Gastroesophageal sphincter (tissue), 4 donors: ENCODE data around the gene THRB. TPM values are rescaled to one million over a fixed set of nuclear protein-coding genes. Genes with fewer than 3 reads are reported as not detected.
A peak's percentile ranks its signal among the peaks of the same experiment; 100 is the strongest.

ENCODE experiments used
- ATAC-seq: fragments of 150-250 bp; one replicate; pipeline ENCODE4 v1.9.1; 2016; ENCODE audit warnings: mild to moderate bottlenecking, moderate library complexity
- H3K27ac ChIP-seq, 4 donors: fragments of 200-600 bp; sonication (generic) in 3 of 4; 1 replicate in 3 of 4; 2 replicates in 1 of 4; pipeline ENCODE4 v1.5.1; 2016 to 2019
- H3K27me3 ChIP-seq: fragments of 200-600 bp; sonication (generic); one replicate; pipeline ENCODE4 v1.5.1; 2019
- H3K36me3 ChIP-seq, 2 donors: fragments of 200-600 bp; sonication (generic); one replicate each; pipeline ENCODE4 v1.5.1; 2019; ENCODE audit warnings: control low read depth in 1 of 2
- H3K4me1 ChIP-seq, 3 donors: fragments of 200-600 bp; sonication (generic); 1 replicate in 2 of 3; 2 replicates in 1 of 3; pipeline ENCODE4 v1.5.1; 2016 to 2019; ENCODE audit warnings: control low read depth in 2 of 3
- H3K4me3 ChIP-seq, 2 donors: fragments of 200-600 bp; sonication (generic); one replicate each; pipeline ENCODE4 v1.5.1; 2019; ENCODE audit warnings: mild to moderate bottlenecking in 1 of 2, moderate library complexity in 1 of 2
- H3K9me3 ChIP-seq, 3 donors: fragments of 200-600 bp; sonication (generic); one replicate each; pipeline ENCODE4 v1.5.1; 2017 to 2019; ENCODE audit warnings: control low read depth in 2 of 3
- EP300 ChIP-seq: sonication (generic); formaldehyde crosslinking; IDR thresholded peaks from one replicate; pipeline ENCODE4 v1.6.1; 2017; ENCODE audit warnings: antibody characterized with exemption, mild to moderate bottlenecking
- POLR2A ChIP-seq, 2 donors: fragments of 450-650 bp; IDR thresholded peaks; one replicate each; pipeline ENCODE4 v1.6.1; 2017; ENCODE audit warnings: antibody characterized with exemption in 2 of 2, mild to moderate bottlenecking in 2 of 2, moderate library complexity in 1 of 2
- POLR2AphosphoS5 ChIP-seq: sonication (generic); formaldehyde crosslinking; IDR thresholded peaks from one replicate; pipeline ENCODE4 v1.6.1; 2017; ENCODE audit warnings: antibody characterized with exemption
- WGBS, 2 donors: methylation state at CpG; one replicate each; pipeline ENCODE4 v1.1.5; 2018; ENCODE audit warnings: low coverage in 1 of 2; 5-methylcytosine and 5-hydroxymethylcytosine counted together
- total RNA-seq, 4 donors: library from RNA; depleted of rRNA; stranded (reverse); fragments of >200 nt; gene quantifications; one replicate each; pipeline ENCODE4 v1.1.0, GENCODE V29; 2016
- TF ChIP-seq, protein P1 (sequence below), 4 experiments: fragments of 200-600 bp in 2 of 4; fragments of 450-650 bp in 2 of 4; sonication (generic) in 1 of 4; IDR thresholded peaks; one replicate each; pipeline ENCODE4 v1.5.1; 2017 to 2019; ENCODE audit warnings: antibody characterized with exemption in 4 of 4, mild to moderate bottlenecking in 2 of 4, moderate library complexity in 2 of 4

The THRB gene
- total RNA-seq, 4 donors from 2014 or later, result 42.5 to 61.9 (median 55.8) TPM

DNA sequence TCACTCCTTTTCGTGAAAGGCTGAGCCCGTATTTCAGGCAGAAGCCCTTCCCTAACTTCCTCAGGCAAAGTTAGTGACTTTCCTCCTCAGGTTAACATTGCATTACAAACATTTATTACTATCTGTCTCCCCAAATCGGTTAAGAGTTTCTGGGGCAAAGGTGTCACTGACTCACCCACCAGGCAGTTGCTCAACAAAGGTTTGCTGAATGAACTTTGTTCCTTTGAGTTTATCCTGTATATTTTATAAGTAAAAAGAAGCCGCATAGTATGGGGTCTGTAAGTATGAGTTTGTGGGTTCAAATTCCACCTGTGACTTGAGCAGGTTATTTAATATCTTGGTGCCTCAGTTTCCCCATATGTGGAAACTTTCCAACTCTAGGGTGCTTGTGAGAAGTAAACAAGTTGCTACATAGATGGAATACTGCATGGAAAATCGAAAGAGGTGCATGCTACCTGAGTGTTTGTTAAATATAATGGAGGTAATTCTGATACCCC lies 177.7 kb downstream of the THRB start:
- TF ChIP-seq EP300 (no peak), POLR2A (IDR thresholded peaks at IDR 0.05) (no peak), POLR2AphosphoS5 (no peak)
- TF ChIP-seq, protein P1, sequence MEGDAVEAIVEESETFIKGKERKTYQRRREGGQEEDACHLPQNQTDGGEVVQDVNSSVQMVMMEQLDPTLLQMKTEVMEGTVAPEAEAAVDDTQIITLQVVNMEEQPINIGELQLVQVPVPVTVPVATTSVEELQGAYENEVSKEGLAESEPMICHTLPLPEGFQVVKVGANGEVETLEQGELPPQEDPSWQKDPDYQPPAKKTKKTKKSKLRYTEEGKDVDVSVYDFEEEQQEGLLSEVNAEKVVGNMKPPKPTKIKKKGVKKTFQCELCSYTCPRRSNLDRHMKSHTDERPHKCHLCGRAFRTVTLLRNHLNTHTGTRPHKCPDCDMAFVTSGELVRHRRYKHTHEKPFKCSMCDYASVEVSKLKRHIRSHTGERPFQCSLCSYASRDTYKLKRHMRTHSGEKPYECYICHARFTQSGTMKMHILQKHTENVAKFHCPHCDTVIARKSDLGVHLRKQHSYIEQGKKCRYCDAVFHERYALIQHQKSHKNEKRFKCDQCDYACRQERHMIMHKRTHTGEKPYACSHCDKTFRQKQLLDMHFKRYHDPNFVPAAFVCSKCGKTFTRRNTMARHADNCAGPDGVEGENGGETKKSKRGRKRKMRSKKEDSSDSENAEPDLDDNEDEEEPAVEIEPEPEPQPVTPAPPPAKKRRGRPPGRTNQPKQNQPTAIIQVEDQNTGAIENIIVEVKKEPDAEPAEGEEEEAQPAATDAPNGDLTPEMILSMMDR (IDR thresholded peaks at IDR 0.05), result no peak

DNA sequence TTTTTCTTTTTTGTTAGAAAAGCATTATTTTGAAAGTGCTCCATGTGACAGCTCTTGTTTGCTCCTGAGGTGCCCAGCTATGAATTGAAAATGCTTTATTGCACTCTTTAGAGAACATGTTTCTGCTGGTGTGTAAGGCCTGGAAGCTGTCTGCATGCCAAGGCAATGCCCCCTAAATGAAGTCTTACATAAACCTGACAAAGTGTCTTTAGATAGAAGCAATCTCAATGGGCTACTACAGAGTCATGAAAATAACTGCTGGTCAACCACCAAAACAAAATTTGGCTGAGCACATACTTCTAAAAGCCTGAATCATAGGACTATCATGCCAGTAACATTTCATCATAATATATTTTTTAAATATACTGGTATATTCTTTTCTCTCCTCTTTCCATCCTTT lies 178.7 kb downstream of the THRB start:
- TF ChIP-seq, protein P1 (IDR thresholded peaks at IDR 0.05), result no peak
- TF ChIP-seq EP300 (no peak), POLR2A (IDR thresholded peaks at IDR 0.05) (no peak), POLR2AphosphoS5 (no peak)
- H3K36me3 ChIP-seq, result peaks cover 0 to 28% of the 10 kb centered on the region in 2 donors
- no peak overlapping the region for H3K27ac ChIP-seq
- peaks cover 0 to 22% (median 0%) of the 10 kb centered on the region in 3 donors for H3K4me1 ChIP-seq
- H3K4me3 ChIP-seq, result no peak overlapping the region
- no peaks in the 10 kb centered on the region for H3K9me3 ChIP-seq
- ATAC-seq, result peak; percentile 37
- H3K27me3 ChIP-seq, result no peaks in the 10 kb centered on the region

More for the DNA sequence above, 177.7 kb downstream of the THRB start:
- no peak overlapping the region for H3K4me3 ChIP-seq
- H3K27me3 ChIP-seq, result no peaks in the 10 kb centered on the region
- H3K27ac ChIP-seq, result no peak overlapping the region
- peaks cover 0 to 28% of the 10 kb centered on the region in 2 donors for H3K36me3 ChIP-seq
- WGBS, 2 donors, result 90 to 95% methylated on average over 5 of the region's 5 CpGs
- no peaks in the 10 kb centered on the region for H3K9me3 ChIP-seq
- ATAC-seq, result no peak
- H3K4me1 ChIP-seq, result peaks cover 0 to 17% (median 0%) of the 10 kb centered on the region in 3 donors

DNA sequence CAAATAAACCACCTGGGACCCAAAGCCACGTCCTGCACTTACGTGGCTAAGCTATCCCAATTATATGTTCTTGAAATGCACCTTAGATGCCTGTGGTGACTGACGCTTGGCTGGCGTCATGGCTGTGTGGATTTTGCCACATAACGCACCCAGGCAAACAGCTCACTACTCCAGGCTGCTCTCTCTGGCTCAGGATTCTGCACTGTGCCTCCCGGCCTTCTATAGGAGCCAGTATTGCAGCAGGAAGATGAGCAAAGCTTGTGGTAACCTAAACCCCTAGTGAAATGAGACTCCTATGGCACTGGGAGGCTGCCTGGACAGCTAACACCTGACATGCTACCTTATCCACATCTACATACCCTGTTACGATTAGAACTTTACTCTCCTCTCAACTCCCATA lies 179.3 kb downstream of the THRB start:
- Histone ChIP-seq H3K9me3 (no peaks in the 10 kb centered on the region), H3K4me3 (no peak overlapping the region), H3K27ac (no peak overlapping the region), H3K36me3 (peaks cover 0 to 28% of the 10 kb centered on the region in 2 donors), H3K27me3 (no peaks in the 10 kb centered on the region), H3K4me1 (peaks cover 0 to 22% (median 0%) of the 10 kb centered on the region in 3 donors)
- WGBS, 2 donors, result 88 to 100% methylated on average over 1 of the region's 7 CpGs
- ATAC-seq, result no peak
- TF ChIP-seq, protein P1 (IDR thresholded peaks at IDR 0.05), result no peak
- TF ChIP-seq POLR2AphosphoS5 (no peak), EP300 (no peak), POLR2A (IDR thresholded peaks at IDR 0.05) (no peak)

DNA sequence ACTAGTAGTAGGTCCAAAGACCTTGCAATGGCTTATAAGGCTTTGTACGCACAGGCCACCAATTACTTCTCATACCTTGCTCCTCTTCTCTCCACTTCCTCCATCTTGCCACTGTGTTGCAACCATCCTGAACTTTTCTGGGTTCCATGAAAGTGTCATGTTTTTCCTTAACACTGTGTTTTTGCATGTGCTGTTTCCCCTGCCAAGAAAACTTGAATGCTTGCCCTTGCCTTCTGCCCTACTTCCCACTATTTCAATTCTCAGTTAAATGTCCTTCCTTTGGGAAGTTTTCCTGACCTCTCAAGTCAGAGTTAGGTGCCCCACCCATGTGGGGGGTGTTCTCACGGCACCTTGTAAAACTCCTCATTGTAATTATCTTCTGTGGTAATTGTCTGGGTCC lies 182.8 kb downstream of the THRB start:
- peaks cover 0 to 28% (median 0%) of the 10 kb centered on the region in 3 donors for H3K4me1 ChIP-seq
- H3K4me3 ChIP-seq, result no peak overlapping the region
- peaks cover 0 to 11% of the 10 kb centered on the region in 2 donors for H3K36me3 ChIP-seq
- no peaks in the 10 kb centered on the region for H3K9me3 ChIP-seq
- peak; percentile 64 for ATAC-seq
- no peaks in the 10 kb centered on the region for H3K27me3 ChIP-seq
- TF ChIP-seq POLR2A (IDR thresholded peaks at IDR 0.05), result no peak
- TF ChIP-seq POLR2AphosphoS5, result peak; percentile 28
- no peak overlapping the region for H3K27ac ChIP-seq
- 60 to 78% methylated on average over 1 to 2 of the region's 2 CpGs for WGBS, 2 donors

GRCh38 chr3:24310887-24311286 lies 183.8 kb downstream of the THRB start:
- no peaks in the 10 kb centered on the region for H3K9me3 ChIP-seq
- H3K36me3 ChIP-seq, result peaks cover 0 to 11% of the 10 kb centered on the region in 2 donors
- no peak overlapping the region for H3K27ac ChIP-seq
- H3K4me3 ChIP-seq, result no peak overlapping the region
- TF ChIP-seq POLR2A (IDR thresholded peaks at IDR 0.05) (no peak), EP300 (no peak), POLR2AphosphoS5 (no peak)
- TF ChIP-seq, protein P1 (IDR thresholded peaks at IDR 0.05), result no peak
- no peaks in the 10 kb centered on the region for H3K27me3 ChIP-seq
- peaks cover 7 to 29% (median 7%) of the 10 kb centered on the region in 3 donors for H3K4me1 ChIP-seq
- no peak for ATAC-seq
